Thyroid gland (tissue), 4 donors: ENCODE results near the gene CCP110.

Source experiments
- CTCF ChIP-seq, 6 experiments: fragments of 200-600 bp in 3 of 6; fragments of 450-650 bp in 3 of 6; sonication (generic) in 3 of 6; IDR thresholded peaks; one replicate each; pipeline ENCODE4 v1.5.1; 2016 to 2019; ENCODE audit warnings: antibody characterized with exemption in 6 of 6, mild to moderate bottlenecking in 2 of 6, inconsistent platforms in 1 of 6, moderate library complexity in 1 of 6
- POLR2A ChIP-seq, 2 donors: fragments of 450-650 bp; IDR thresholded peaks; one replicate each; pipeline ENCODE4 v1.6.1; 2017; ENCODE audit warnings: antibody characterized with exemption in 2 of 2, mild to moderate bottlenecking in 2 of 2, moderate library complexity in 1 of 2

GRCh38 chr16:19522397-19522732 is 1.4 kb upstream of the CCP110 start:
- TF ChIP-seq POLR2A (IDR thresholded peaks at IDR 0.05) (no peak), CTCF (IDR thresholded peaks at IDR 0.05) (no peak)
